Neural progenitor cell (in vitro differentiated cells): ENCODE data around the gene PAQR8.

Experiments
- CTCF ChIP-seq: fragments of 200-600 bp; sonication (generic); IDR thresholded peaks from 2 replicates; pipeline ENCODE4 v1.5.1; 2017; ENCODE audit warnings: antibody characterized with exemption, mild to moderate bottlenecking
- EZH2 ChIP-seq: fragments of 200-600 bp; sonication (generic); IDR thresholded peaks from 2 replicates; pipeline ENCODE4 v1.6.1; 2017; ENCODE audit warnings: antibody characterized with exemption, mild to moderate bottlenecking, moderate library complexity
- EZH2phosphoT487 ChIP-seq: fragments of 200-600 bp; sonication (generic); IDR thresholded peaks from 2 replicates; pipeline ENCODE4 v1.6.1; 2017; ENCODE audit warnings: antibody characterized with exemption

- TF ChIP-seq CTCF (no peak), EZH2 (no peak), EZH2phosphoT487 (no peak)
Measured at GRCh38 chr6:52377538-52378221, 15.7 kb downstream of the PAQR8 start.
